ENCODE results near the gene SCRN1.

DNA sequence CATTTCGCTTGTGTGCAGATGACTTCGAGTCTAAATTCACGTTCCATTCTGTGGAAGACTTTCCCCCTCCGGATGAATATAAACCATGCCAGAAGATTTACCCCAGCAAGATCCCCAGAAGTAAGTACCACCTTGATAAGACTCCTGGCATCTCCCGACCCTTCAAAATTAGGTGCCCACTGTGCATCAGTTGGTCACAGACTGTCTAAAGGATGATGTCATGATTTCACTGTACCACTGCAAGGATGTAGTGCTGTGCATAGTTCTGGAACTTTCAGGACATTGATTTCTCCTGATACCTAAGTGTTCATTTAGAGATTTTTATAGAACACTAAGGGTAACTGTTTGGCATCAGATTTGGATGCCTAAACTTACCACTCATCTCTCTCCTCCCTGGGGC is 100.3 kb downstream of the SCRN1 start:
- TF ChIP-seq, protein P1, sequence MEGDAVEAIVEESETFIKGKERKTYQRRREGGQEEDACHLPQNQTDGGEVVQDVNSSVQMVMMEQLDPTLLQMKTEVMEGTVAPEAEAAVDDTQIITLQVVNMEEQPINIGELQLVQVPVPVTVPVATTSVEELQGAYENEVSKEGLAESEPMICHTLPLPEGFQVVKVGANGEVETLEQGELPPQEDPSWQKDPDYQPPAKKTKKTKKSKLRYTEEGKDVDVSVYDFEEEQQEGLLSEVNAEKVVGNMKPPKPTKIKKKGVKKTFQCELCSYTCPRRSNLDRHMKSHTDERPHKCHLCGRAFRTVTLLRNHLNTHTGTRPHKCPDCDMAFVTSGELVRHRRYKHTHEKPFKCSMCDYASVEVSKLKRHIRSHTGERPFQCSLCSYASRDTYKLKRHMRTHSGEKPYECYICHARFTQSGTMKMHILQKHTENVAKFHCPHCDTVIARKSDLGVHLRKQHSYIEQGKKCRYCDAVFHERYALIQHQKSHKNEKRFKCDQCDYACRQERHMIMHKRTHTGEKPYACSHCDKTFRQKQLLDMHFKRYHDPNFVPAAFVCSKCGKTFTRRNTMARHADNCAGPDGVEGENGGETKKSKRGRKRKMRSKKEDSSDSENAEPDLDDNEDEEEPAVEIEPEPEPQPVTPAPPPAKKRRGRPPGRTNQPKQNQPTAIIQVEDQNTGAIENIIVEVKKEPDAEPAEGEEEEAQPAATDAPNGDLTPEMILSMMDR (IDR thresholded peaks at IDR 0.05; ENCODE audit: poor library complexity, severe bottlenecking): no peak
- TF ChIP-seq TAF1 (IDR thresholded peaks at IDR 0.05; ENCODE audit: low read depth): no peak
- TF ChIP-seq RAD21 (conservative IDR thresholded peaks at IDR 0.05): no peak
- no peak for TF ChIP-seq SMC3 (conservative IDR thresholded peaks at IDR 0.05; ENCODE audit: poor library complexity)
- TF ChIP-seq POLR2AphosphoS5 (IDR thresholded peaks at IDR 0.05): no peak
- TF ChIP-seq MXI1 (conservative IDR thresholded peaks at IDR 0.05; ENCODE audit: poor library complexity, severe bottlenecking): no peak
- TF ChIP-seq EZH2 (IDR thresholded peaks at IDR 0.05; ENCODE audit: borderline replicate concordance, insufficient read depth, low read length, poor library complexity, severe bottlenecking): no peak
- TF ChIP-seq EP300 (conservative IDR thresholded peaks at IDR 0.05; ENCODE audit: poor library complexity, severe bottlenecking): no peak

Data from neural cell (in vitro differentiated cells).